ENCODE data around the gene LGALS3BP. TPM values are rescaled to one million over a fixed set of nuclear protein-coding genes. Genes with fewer than 3 reads are reported as not detected.
A peak's percentile ranks its signal among the peaks of the same experiment; 100 is the strongest.

The LGALS3BP gene
- total and polyA plus RNA-seq, 2 of the 13 experiments (the other 11 are each of a cell fraction or from before 2014, with no cell fraction given) = 137 to 332 TPM

DNA sequence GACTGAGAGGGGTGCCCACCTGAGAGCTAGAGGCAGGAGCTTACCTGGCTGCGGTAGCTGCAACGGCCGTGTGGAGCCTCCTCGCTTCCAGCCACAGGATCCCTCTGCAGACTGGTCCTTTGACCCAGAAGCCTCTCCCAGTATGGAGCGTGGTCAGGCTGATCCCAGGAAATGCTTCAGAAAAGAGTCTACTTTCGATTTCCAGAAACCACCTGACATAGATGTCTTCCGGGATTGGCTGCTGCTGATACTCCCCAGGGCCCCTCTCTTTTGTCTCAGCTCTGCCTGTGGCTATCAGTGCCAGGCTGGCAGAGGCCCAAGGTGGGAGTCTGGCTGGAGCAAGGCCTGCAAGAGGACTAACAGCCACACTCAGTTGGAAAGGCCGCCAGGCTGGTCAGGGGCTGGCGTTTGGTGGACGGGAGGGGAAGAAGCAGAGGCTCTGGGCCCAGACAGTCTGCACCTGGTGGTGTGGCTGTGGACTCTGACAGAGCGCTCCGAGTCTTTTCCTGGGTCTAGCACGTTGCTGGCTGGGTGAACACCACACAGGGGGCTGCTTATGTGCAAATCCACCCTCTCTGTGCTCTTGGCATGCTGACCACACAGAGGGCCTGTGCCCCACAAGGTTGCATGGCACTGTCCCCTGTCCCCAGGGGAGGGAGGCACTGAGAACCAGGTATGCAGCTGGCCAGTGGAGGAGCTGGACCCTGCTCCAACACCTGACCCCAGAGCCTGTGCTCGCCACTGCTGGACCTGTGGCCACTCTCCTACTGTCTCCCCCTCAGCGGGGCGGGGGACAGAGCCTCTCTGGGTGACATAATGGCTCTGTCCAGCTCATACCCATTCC, at the start of gene LGALS3BP (continued):
- TF ChIP-seq ZNF619 (CRISPR knock-in tag; IDR thresholded peaks at IDR 0.05) (no peak; the same call in 1 of the 2 replicates), EHMT2 (IDR thresholded peaks at IDR 0.05; ENCODE audit: borderline replicate concordance, low read depth, low read length) (no peak), ZNF552 (CRISPR knock-in tag; IDR thresholded peaks at IDR 0.05; ENCODE audit: borderline replicate concordance) (no peak; the same call in none of the 2 replicates), HOXA7 (CRISPR knock-in tag; IDR thresholded peaks at IDR 0.05) (0 out of 2 replicates have a peak, but pooled peaks have one; percentile 8), MBD4 (IDR thresholded peaks at IDR 0.05; ENCODE audit: borderline replicate concordance, low read length) (no peak), ZNF737 (CRISPR knock-in tag; IDR thresholded peaks at IDR 0.05; ENCODE audit: borderline replicate concordance) (no peak; the same call in 1 of the 2 replicates), MAFF (IDR thresholded peaks at IDR 0.05; ENCODE audit: low read depth, low read length) (no peak), DR1 (CRISPR knock-in tag; IDR thresholded peaks at IDR 0.05) (peak; percentile 70; the same call in 1 of the 2 replicates), ADNP (CRISPR knock-in tag; IDR thresholded peaks at IDR 0.05) (no peak), ZNF768 (CRISPR knock-in tag; IDR thresholded peaks at IDR 0.05) (peak; percentile 82; the same call in 1 of the 2 replicates), ZNF30 (CRISPR knock-in tag; IDR thresholded peaks at IDR 0.05) (peak; percentile 66; the same call in 1 of the 2 replicates), ZNF780A (CRISPR knock-in tag; IDR thresholded peaks at IDR 0.05) (peak; percentile 40; the same call in 1 of the 2 replicates), ZNF264 (CRISPR knock-in tag; IDR thresholded peaks at IDR 0.05) (peak; percentile 65; the same call in 1 of the 2 replicates), IRF2 (CRISPR knock-in tag; IDR thresholded peaks at IDR 0.05) (peak; percentile 100), SRSF1 (optimal IDR thresholded peaks at IDR 0.05; ENCODE audit: low read depth, low read length) (peak; percentile 82), FOXM1 (CRISPR knock-in tag; IDR thresholded peaks at IDR 0.05) (no peak), ARHGAP35 (CRISPR knock-in tag; IDR thresholded peaks at IDR 0.05; ENCODE audit: borderline replicate concordance) (no peak), ZNF367 (CRISPR knock-in tag; IDR thresholded peaks at IDR 0.05; ENCODE audit: borderline replicate concordance) (no peak; the same call in 1 of the 2 replicates)
- TF ChIP-seq, protein P1, sequence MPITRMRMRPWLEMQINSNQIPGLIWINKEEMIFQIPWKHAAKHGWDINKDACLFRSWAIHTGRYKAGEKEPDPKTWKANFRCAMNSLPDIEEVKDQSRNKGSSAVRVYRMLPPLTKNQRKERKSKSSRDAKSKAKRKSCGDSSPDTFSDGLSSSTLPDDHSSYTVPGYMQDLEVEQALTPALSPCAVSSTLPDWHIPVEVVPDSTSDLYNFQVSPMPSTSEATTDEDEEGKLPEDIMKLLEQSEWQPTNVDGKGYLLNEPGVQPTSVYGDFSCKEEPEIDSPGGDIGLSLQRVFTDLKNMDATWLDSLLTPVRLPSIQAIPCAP (CRISPR knock-in tag; IDR thresholded peaks at IDR 0.05; ENCODE audit: low read depth) = peak; percentile 99
- TF ChIP-seq, protein P2, sequence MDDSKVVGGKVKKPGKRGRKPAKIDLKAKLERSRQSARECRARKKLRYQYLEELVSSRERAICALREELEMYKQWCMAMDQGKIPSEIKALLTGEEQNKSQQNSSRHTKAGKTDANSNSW (CRISPR knock-in tag; IDR thresholded peaks at IDR 0.05; ENCODE audit: borderline replicate concordance) = no peak; the same call in 1 of the 2 replicates
- TF ChIP-seq, protein P3, sequence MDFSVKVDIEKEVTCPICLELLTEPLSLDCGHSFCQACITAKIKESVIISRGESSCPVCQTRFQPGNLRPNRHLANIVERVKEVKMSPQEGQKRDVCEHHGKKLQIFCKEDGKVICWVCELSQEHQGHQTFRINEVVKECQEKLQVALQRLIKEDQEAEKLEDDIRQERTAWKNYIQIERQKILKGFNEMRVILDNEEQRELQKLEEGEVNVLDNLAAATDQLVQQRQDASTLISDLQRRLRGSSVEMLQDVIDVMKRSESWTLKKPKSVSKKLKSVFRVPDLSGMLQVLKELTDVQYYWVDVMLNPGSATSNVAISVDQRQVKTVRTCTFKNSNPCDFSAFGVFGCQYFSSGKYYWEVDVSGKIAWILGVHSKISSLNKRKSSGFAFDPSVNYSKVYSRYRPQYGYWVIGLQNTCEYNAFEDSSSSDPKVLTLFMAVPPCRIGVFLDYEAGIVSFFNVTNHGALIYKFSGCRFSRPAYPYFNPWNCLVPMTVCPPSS (IDR thresholded peaks at IDR 0.05) = no peak

Measured in HepG2 (cell line).